Endothelial cell of umbilical vein (primary cell): ENCODE results near the gene MSI1. TPM values are rescaled to one million over a fixed set of nuclear protein-coding genes. Genes with fewer than 3 reads are reported as not detected.

Experiments
- BruUV-seq: library from RNA; stranded (reverse); fragments of 400-500 nt; replicated peaks from 2 replicates; lab custom pipeline; 2021; lab: Mats Ljungman, UMichigan
- CTCF ChIA-PET: fragments of 300-600, 350-600 bp; sonication (Branson Sonifier 250); formaldehyde crosslinking; loops from one replicate; lab custom pipeline; 2021; ENCODE audit warnings: antibody characterized with exemption, inconsistent platforms; lab: Charles Lee
- POLR2A ChIA-PET: fragments of 300-600, 350-600 bp; sonication (Branson Sonifier 250); formaldehyde crosslinking; loops from one replicate; lab custom pipeline; 2021; ENCODE audit warnings: antibody characterized with exemption, inconsistent platforms; lab: Charles Lee
- DNase-seq: peaks from one replicate; pipeline ENCODE4 v3.0.0-alpha.2; 2011; ENCODE audit warnings: low read depth, low spot score
- FAIRE-seq: peaks from 2 replicates; lab custom pipeline; 2011; peaks lifted over from hg19 to GRCh38; lab: Jason Lieb, UNC
- H2AFZ ChIP-seq: 2 replicates; pipeline ENCODE4 v1.6.0; 2012; ENCODE audit warnings: low read depth, low read length, control low read depth, inconsistent platforms
- H3K27ac ChIP-seq: 2 replicates; pipeline ENCODE4 v1.5.1; 2011; ENCODE audit warnings: low read depth, mild to moderate bottlenecking, control low read depth, low read length, moderate library complexity; ENCODE audit not compliant: insufficient read depth
- H3K27me3 ChIP-seq, 2 experiments: 2 replicates each; pipeline versions ENCODE4 v1.6.0 to v1.6.1; 2011; ENCODE audit warnings: low read length in 2 of 2, mixed read lengths in 1 of 2; ENCODE audit not compliant: control insufficient read depth in 2 of 2, insufficient read depth in 2 of 2
- H3K36me3 ChIP-seq, 2 experiments: 2 replicates in 1 of 2; 3 replicates in 1 of 2; pipeline ENCODE4 v1.5.1; 2011; ENCODE audit warnings: low read length in 2 of 2, mild to moderate bottlenecking in 1 of 2, moderate library complexity in 1 of 2; ENCODE audit not compliant: control insufficient read depth in 2 of 2, insufficient read depth in 2 of 2; ENCODE audit errors: extremely low read depth in 1 of 2
- H3K4me1 ChIP-seq: 3 replicates; pipeline ENCODE4 v1.5.1; 2011; ENCODE audit warnings: mild to moderate bottlenecking, low read length; ENCODE audit not compliant: control insufficient read depth, insufficient read depth; ENCODE audit errors: extremely low read depth
- H3K4me2 ChIP-seq: 2 replicates; pipeline ENCODE4 v1.6.1; 2011; ENCODE audit warnings: low read length, control low read depth, mixed read lengths; ENCODE audit not compliant: insufficient read depth
- H3K4me3 ChIP-seq, 3 experiments: fragments of 200-600 bp in 1 of 3; sonication (generic), shearing (Covaris generic) in 1 of 3; replicated peaks in 1 of 3; 2 replicates each; pipeline ENCODE4 v1.5.1; 2011 to 2016; ENCODE audit warnings: control low read depth in 3 of 3, low read length in 3 of 3, mild to moderate bottlenecking in 2 of 3, inconsistent platforms in 1 of 3, low read depth in 1 of 3, moderate library complexity in 1 of 3; ENCODE audit not compliant: insufficient read depth in 1 of 3
- H3K79me2 ChIP-seq: 2 replicates; pipeline ENCODE4 v1.6.0; 2012; ENCODE audit warnings: low read length, inconsistent platforms; ENCODE audit not compliant: control insufficient read depth, insufficient read depth
- H3K9ac ChIP-seq: replicated peaks from 2 replicates; pipeline ENCODE3; 2011; ENCODE audit warnings: low read length, control low read depth; ENCODE audit not compliant: insufficient read depth; ENCODE audit errors: extremely low read depth
- H3K9me1 ChIP-seq: replicated peaks from 3 replicates; pipeline ENCODE4 v1.6.0; 2011; ENCODE audit warnings: mild to moderate bottlenecking, low read length; ENCODE audit not compliant: control insufficient read depth, insufficient read depth; ENCODE audit errors: extremely low read depth
- H3K9me3 ChIP-seq: replicated peaks from 2 replicates; pipeline ENCODE4 v1.5.1; 2012; ENCODE audit warnings: low read length, inconsistent platforms; ENCODE audit not compliant: control insufficient read depth, insufficient read depth
- H4K20me1 ChIP-seq: replicated peaks from 2 replicates; pipeline ENCODE3; 2011; ENCODE audit warnings: mild to moderate bottlenecking, low read length; ENCODE audit not compliant: control insufficient read depth, insufficient read depth; ENCODE audit errors: extremely low read depth
- EZH2 ChIP-seq: IDR thresholded peaks from 2 replicates; pipeline ENCODE4 v1.6.1; 2012; ENCODE audit warnings: borderline replicate concordance, low read depth, mild to moderate bottlenecking, moderate library complexity, low read length, inconsistent platforms; ENCODE audit not compliant: severe bottlenecking
- FOS ChIP-seq: IDR thresholded peaks from 2 replicates; pipeline ENCODE4 v1.6.1; 2011; ENCODE audit warnings: mild to moderate bottlenecking, low read length, moderate library complexity, borderline replicate concordance; ENCODE audit not compliant: insufficient read depth
- GATA2 ChIP-seq: IDR thresholded peaks from 2 replicates; pipeline ENCODE4 v1.7.0; 2011; ENCODE audit warnings: low read depth, mild to moderate bottlenecking, moderate library complexity, mixed read lengths, low read length; ENCODE audit not compliant: insufficient read length, insufficient read depth
- MYC ChIP-seq: IDR thresholded peaks from one replicate; pipeline ENCODE4 v1.6.1; 2011; ENCODE audit warnings: mild to moderate bottlenecking, low read depth, low read length
- POLR2AphosphoS5 ChIP-seq: IDR thresholded peaks from 2 replicates; pipeline ENCODE4 v1.6.1; 2012; ENCODE audit warnings: low read depth, mild to moderate bottlenecking, control low read depth, low read length, moderate library complexity; ENCODE audit not compliant: insufficient read depth
- dilution Hi-C: fragments of 300-500 bp; cut with MboI; formaldehyde crosslinking; loops from one replicate; pipeline ENCODE4 v1.15.0; 2019; ENCODE audit warnings: low sequenced_read_pairs; ENCODE audit not compliant: extremely low pct_ligation_motif_present
- intact Hi-C: fragments of 100-400 bp; cut with micrococcal nuclease; formaldehyde crosslinking; loops from one replicate; pipeline ENCODE4 v1.10.0; 2022
- polyA plus RNA-seq, 4 experiments: library from polyadenylated mRNA; depleted of rRNA in 3 of 4; stranded (reverse) in 3 of 4; unstranded in 1 of 4; fragments of >200 nt; gene quantifications; 2 replicates each; pipeline versions ENCODE4 v1.2.1 to v1.2.3, GENCODE V29; 2011 to 2012; ENCODE audit warnings: missing spikeins in 1 of 4
- total RNA-seq: library from RNA; stranded (reverse); gene quantifications from 2 replicates; pipeline ENCODE4 v1.2.3, GENCODE V29; 2021
- TF ChIP-seq, protein P1 (sequence below): IDR thresholded peaks from 2 replicates; pipeline ENCODE4 v1.6.1; 2011; ENCODE audit not compliant: insufficient read depth, insufficient read length

The MSI1 gene
- total and polyA plus RNA-seq, 2 donors (not counting 3 experiments of a cell fraction or from before 2014, with no cell fraction given): 0.01 TPM; not detected in 1

- H3K9ac ChIP-seq: no peak overlapping the region
- CTCF ChIA-PET: no interaction called here
- H3K9me1 ChIP-seq: no peaks in the 10 kb centered on the region
- H3K9me3 ChIP-seq: no peaks in the 10 kb centered on the region
- FAIRE-seq (no peak), DNase-seq (no peak)
- POLR2A ChIA-PET: no interaction called here
- H3K36me3 ChIP-seq: no peaks in the 10 kb centered on the region
- no peaks in the 10 kb centered on the region for H3K27me3 ChIP-seq
- intact Hi-C loops (no loop called here), dilution Hi-C loops (no loop called here)
- no TSS peak for BruUV-seq
- no peaks in the 10 kb centered on the region for H3K4me1 ChIP-seq
- TF ChIP-seq FOS: no peak
- TF ChIP-seq, protein P1, sequence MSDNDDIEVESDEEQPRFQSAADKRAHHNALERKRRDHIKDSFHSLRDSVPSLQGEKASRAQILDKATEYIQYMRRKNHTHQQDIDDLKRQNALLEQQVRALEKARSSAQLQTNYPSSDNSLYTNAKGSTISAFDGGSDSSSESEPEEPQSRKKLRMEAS: no peak
- TF ChIP-seq EZH2: no peak
- TF ChIP-seq GATA2: no peak
- TF ChIP-seq POLR2AphosphoS5: no peak
- no peak for TF ChIP-seq MYC
- H3K79me2 ChIP-seq: no peaks in the 10 kb centered on the region
- no peaks in the 10 kb centered on the region for H4K20me1 ChIP-seq
- no peak overlapping the region for H3K4me3 ChIP-seq
- H3K27ac ChIP-seq: no peak overlapping the region
- H3K4me2 ChIP-seq: no peak overlapping the region
- H2AFZ ChIP-seq: no peak overlapping the region
Measured at GRCh38 chr12:120343039-120343537, 25.9 kb downstream of the MSI1 start.
